Measurements from ENCODE around the gene ESYT2.

Gene ESYT2

GRCh38 chr7:158741294-158741666 lies 88.0 kb downstream of the ESYT2 start:
- no peak for DNase-seq

GRCh38 chr7:158740657-158741293 lies 88.5 kb downstream of the ESYT2 start:
- DNase-seq: no peak

GRCh38 chr7:158740013-158740656 lies 89.2 kb downstream of the ESYT2 start:
- DNase-seq: no peak

GRCh38 chr7:158738841-158739240 lies 90.5 kb downstream of the ESYT2 start:
- no peak for DNase-seq

- DNase-seq: no peak
These were observed 92.1 kb downstream of the ESYT2 start for GRCh38 chr7:158737064-158737695.

GRCh38 chr7:158735935-158736334 lies 93.4 kb downstream of the ESYT2 start:
- no peak for DNase-seq

- DNase-seq: no peak
These were observed 94.4 kb downstream of the ESYT2 start for GRCh38 chr7:158734861-158735260.

GRCh38 chr7:158733775-158734494 lies 95.4 kb downstream of the ESYT2 start:
- DNase-seq: no peak

- no peak for DNase-seq
These were observed 96.1 kb downstream of the ESYT2 start for GRCh38 chr7:158733220-158733519.

GRCh38 chr7:158732494-158733219 lies 96.7 kb downstream of the ESYT2 start:
- no peak for DNase-seq

GRCh38 chr7:158731761-158732160 lies 97.5 kb downstream of the ESYT2 start:
- no peak for DNase-seq

- no peak for DNase-seq
These were observed 98.6 kb downstream of the ESYT2 start for GRCh38 chr7:158730383-158731346.

GRCh38 chr7:158729646-158730382 lies 99.5 kb downstream of the ESYT2 start:
- DNase-seq: no peak

GRCh38 chr7:158728911-158729645 lies 100.2 kb downstream of the ESYT2 start:
- no peak for DNase-seq

GRCh38 chr7:158727690-158728089 lies 101.6 kb downstream of the ESYT2 start:
- DNase-seq: no peak

- DNase-seq: no peak
These were observed 103.0 kb downstream of the ESYT2 start for GRCh38 chr7:158726277-158726807.

GRCh38 chr7:158725506-158725800 lies 103.9 kb downstream of the ESYT2 start:
- no peak for DNase-seq

- DNase-seq: no peak
These were observed 104.4 kb downstream of the ESYT2 start for GRCh38 chr7:158724658-158725505.

- no peak for DNase-seq
These were observed 105.5 kb downstream of the ESYT2 start for GRCh38 chr7:158723714-158724385.
